GM18498 (cell line): ENCODE data around the gene CARNS1.
A peak's percentile ranks its signal among the peaks of the same experiment; 100 is the strongest.

Experiments
- ATAC-seq: cut with Tn5 transposase; IDR thresholded peaks from one replicate; pipeline ENCODE4 v1.9.1; 2021; ENCODE audit warnings: mild to moderate bottlenecking, moderate library complexity; ENCODE audit not compliant: unreplicated experiment

Gene CARNS1

DNA sequence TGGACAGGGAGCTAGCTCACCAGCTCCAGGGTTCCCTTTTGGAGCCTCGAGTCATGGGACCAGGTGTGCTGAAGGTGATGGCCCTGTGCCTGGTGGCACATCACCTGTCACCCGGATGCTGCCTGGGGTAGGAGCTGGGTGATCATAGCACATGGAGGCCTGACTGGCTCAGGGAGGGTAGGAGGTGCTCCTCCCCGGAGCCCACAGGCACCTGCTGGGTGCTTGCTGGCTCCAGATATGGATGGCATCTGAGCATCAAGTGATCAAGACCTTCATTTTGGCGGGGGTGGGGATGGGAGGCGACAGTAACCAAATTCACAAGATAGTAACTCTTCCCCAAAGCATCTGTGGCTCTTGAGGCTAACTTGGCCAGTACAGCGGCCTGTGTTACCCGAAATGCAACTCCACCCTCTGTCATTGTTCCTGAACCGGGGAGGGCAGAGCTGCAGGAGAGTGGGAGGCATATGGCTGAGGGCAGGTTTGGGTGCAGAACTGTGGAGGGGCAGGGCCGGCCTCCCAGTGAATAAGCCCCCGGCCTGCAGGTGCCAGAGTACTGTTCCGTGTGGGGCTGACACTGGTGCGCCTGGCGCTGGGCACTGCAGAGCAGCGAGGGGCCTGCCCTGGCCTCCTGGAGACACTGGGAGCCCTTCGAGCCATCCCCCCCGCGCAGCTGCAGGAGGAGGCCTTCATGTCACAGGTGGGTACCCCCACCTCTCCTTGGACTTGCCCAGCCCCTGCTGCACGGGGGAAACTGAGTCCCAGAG, 6.9 kb upstream of the CARNS1 start:
- ATAC-seq: peak; percentile 8

DNA sequence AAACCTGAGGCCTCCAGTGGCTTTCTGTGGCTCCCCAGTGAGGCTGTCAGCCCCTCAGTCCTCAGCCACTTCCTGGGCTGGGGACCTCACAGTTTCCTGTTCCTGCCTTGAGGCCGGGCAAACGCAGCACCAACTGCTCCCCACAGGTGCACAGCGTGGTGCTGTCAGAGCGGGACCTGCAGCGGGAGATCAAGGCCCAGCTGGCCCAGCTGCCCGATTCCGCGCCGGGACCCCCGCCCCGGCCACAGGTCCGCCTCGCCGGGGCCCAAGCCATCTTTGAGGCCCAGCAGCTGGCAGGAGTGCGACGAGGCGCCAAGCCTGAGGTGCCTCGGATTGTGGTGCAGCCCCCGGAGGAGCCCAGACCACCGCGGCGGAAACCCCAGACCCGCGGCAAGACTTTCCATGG, 6.2 kb upstream of the CARNS1 start:
- peak; percentile 50 for ATAC-seq

DNA sequence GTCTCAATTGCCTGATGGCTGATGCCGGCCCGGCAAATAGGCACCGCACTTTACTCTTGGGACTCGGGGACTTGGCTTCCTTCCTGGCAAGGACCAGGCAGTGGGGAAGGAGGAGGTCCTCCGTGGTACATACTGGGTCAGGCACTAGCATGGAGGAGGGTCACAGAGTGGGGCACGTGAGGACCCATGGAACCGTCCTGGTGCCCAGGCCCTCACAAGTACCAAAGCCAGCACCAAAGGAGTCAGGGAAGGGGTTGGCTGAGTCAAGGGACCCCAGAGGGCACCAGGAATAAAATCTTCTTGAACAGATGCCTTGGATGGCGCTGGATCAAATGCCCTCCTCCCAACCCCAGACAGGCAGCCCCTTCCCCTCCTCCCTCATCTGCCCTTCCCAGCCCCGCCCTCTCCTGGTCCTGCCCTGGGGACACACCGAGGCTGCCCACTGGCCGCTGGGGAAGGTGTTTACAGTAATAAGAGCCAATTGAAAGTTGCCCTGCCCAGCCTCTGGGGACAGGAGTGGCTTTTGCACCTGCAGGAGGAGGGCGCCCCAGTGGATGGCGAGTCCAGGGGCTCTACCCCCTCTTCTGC, 5.6 kb upstream of the CARNS1 start:
- ATAC-seq: no peak

DNA sequence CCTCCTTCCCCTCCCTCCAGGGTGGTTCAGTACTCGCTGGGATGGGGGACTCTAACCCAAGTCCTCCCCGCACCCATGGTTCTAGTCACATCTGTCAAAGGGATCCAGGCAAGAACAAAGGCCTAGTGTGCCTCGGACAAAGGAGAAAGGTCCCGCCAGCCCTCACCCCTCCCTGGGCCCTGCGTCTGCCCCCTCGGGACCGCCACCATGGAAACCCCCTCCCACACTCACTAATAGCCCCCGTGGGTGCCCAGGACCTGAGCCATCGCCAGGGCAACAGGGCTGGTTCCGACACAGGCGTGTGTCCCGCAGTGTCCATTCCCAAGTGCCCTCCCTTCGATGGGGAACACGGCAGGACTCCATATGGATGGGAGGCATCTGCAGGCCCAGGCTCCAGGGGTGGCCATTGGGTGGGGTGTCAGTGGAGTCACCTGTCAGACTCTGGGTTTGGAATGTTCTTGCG, 5.1 kb upstream of the CARNS1 start:
- ATAC-seq: no peak

DNA sequence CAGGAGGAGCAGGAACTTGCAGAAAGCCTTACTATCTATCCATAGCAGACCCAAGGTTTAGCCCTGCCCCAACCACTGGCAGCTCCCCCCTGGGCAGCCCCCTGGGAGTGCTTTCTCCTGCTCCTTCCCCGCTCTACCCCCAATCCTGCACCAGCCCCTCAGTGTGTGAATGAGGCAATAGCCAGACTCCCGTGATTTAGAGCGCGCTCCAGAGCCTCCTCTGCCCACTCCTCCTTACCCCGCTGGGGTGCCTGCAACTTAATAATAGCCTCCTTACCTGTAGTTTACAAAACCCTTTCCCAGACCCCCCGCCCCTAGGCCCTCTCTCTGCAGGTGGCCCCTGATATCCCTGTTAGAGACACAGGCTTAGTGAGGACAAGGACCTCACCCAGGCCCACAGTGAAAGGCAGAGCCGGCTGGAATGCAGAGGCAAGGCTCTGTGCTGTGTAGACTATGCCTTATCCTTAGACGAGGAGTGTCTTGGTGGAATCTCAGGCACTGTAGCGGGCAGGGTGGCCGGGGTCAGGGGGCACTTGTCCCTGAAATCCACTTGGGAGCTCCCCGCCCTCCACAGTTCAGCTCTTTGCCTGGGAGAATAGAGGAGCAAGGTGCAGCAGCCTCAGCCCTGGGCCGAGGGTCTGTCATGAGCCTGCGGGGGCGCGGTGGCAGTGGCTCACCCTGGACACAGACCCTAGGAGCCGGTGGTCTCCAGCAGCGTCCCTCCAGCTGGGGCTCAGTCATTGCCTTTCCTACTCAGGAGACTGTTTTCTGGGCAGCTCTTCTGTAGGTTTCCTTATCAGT, 4.3 kb upstream of the CARNS1 start:
- no peak for ATAC-seq

DNA sequence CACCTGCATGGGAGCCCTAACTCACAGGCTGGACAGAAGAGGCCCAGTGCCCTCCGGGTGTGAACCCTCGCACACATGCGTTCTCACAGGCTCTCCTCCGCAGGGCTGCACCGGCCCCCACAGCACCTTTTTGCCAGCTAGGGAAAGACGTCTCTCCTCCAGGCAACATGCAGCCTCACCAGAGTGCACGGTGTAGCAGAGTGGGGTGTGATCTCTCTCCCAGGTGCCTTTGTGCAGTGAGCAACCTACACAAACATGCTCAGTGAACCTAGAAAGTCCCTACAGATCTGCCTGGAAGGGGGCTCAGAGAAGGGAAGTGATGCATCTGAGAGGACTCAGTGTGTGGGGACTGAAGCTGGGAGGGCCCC, 3.7 kb upstream of the CARNS1 start:
- no peak for ATAC-seq

DNA sequence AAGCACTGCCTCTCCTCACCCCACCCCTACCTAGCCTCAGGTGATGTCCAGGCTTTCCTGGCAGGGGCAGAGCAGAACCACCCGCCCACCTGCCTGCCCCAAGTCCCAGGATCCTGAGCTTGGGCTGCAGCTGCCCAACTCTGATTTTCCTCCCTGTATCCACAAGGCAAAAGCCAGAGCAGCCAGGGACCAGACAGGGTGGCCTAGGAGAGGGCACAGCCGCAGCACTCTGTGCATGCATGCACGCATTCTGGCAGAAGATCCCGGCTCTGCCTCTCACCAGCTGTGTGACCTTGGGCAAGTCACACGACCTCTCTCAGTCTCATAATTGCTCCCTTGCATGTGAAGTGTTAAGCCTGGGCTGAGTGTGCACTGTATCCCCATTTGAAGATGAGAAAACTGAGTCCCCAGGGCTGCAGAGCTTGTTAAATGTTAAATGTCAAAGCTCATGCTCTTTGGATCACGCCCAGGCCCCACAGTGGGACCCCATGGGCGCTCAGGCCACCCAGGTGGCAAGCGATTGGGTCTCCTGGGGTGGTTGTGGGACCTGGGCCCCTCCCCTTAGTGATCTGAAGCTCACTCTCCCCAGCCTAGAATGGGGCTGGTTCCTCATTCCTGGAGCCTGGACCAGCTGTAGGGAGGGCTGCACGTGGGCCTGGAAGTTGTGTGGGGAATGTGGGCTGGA, 2.8 kb upstream of the CARNS1 start:
- ATAC-seq: no peak

DNA sequence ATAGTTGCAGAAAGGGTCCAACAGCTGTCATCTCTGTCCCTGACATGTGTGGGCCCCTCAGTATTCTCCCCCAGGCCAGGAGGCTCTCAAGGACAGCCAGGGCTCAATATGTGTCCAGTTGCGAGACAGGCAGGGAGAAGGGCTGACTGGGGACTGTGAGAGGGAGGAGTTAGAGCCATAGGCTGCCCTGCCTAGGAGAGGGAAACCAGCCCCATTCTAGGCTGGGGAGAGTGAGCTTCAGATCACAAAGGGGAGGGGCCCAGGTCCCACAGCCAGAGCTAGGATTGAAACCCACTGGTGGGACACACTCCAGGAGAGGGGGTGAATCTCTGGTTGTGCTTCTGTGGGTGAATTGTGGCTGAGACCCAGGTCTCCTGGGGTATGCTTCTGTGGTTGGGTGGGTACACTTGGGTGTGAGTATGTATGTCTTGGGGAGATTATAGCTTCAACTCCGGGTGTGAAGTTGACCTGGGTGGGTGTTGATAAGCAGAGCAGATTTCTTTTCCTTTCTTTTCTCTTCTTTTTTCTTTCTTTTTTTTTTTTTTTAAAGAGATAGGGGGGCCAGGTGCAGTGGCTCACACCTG, 2.1 kb upstream of the CARNS1 start:
- no peak for ATAC-seq

DNA sequence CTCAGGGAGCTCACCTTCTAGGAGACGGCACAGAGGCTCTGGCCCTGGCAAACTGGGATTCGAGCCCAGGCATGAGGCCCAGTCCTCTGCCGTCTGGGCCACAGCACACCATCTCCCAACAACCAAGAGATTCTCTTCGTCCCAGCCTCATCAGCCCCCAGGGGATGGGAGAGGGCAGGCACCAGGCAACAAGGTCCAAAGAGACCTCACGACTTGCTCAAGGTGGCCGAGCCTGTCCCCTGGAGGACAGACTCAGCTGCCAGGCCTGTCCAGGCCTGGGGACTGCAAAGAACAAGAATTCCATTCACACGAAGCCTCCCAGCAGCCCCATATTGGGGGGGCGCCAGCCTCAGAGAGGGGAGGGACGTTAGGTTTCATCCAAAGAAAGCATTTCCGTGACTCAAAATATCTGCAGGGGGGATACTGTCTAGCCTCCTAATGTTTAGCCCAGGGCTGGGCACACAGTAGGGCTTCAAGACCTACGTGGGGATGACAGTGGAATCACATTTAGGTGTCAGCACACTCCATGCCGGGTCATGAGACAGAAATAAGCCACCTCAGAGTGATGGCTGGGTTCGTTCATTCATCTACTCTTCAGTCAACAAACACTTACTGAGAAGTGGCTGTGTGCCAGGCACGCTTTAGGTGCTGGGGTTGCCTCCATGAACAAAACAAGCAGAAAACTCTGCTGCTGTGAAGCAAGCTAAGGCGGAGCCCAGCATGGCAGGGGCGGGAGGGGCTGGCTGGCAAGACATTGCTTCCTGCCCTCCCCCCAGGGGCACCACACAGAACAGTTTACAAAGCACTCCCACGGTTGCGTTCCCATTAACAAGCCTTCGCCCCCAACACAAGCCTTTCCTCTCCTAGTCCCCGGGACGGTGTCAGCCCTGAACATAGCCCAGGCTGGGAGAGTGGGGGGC, 1.2 kb downstream of the CARNS1 start:
- ATAC-seq: no peak

DNA sequence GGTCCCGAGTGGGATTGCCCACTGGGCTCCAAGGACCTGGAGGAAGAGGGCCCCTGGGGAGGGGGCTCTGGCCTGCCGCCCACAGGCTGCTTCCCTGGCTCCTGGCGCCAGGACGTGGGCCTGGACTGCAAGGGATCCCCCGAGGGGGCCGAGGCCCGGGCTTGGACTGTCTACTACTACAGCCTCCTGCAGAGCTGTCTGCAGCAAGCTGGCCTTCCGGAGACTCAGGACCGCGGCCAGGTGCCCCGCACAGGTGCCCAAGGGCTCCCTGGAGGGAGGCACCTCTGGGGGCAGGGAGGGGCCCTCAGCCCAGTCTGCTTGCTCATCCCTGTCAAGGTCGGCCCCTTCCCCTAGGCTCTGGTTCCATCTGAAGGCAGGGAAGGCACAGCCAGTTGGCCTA, 1.9 kb downstream of the CARNS1 start:
- no peak for ATAC-seq

DNA sequence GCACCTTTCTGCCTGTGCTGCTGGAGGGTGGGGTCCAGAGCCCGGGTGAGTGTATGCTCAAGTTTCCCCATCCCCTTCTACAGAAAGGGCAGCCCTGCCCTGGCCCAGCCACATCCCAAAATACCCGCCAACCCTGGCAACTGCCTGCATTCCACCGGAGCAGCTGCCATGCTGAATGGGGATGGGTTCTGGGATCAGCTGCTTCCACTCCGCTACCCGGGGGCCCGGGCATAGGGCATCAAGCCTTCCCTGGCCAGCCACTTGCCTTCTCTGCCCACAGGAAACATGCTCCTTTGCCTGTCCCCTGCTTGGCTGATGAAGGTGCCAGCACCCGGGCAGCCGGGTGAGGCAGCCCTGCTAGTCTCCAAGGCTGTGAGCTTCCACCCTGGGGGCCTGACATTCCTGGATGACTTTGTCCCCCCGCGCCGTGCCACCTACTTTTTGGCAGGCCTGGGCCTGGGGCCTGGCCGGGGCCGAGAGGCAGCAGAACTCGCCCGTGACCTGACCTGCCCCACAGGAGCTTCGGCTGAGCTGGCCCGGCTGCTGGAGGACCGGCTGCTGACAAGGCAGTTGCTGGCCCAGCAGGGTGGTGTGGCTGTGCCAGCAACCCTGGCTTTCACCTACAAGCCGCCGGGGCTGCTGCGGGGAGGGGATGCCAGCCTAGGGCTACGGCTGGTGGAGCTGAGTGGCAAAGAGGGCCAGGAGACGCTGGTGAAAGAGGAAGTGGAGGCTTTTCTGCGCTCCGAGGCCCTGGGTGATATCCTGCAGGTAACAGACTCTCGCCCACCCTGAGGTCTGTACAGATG, 3.2 kb downstream of the CARNS1 start:
- no peak for ATAC-seq

DNA sequence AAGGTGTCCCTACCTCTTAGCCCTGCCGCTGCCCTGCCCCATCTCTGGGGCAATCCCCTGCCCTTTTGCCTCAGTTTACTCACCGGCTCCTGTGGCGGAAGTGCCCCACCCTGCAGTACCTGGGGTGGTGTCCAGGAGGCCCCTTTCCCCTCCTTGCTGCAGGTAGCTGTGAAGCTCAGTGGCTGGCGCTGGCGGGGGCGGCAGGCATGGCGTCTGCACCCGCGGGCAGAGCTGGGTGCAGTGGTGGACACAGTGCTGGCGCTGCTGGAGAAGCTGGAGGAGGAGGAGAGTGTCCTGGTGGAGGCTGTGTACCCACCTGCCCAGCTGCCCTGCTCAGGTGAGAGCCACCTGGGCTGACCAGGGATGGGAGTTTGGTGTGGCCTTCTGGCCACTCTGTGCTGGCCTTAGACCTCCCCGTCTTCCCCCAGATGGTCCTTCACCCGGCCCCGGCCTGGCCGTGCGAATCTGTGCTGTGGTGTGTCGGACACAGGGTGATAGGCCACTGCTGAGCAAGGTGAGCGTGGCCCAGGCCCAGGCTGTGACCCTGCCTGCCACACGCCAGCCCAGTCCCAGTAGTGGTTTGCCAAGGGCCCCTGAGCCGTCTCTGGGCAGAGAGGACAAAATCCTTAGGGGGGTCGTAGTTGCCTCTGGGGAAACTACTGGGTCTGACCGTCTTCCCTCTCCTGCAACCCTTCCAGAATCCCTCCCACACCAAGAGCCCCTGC, 4.0 kb downstream of the CARNS1 start:
- ATAC-seq: no peak

DNA sequence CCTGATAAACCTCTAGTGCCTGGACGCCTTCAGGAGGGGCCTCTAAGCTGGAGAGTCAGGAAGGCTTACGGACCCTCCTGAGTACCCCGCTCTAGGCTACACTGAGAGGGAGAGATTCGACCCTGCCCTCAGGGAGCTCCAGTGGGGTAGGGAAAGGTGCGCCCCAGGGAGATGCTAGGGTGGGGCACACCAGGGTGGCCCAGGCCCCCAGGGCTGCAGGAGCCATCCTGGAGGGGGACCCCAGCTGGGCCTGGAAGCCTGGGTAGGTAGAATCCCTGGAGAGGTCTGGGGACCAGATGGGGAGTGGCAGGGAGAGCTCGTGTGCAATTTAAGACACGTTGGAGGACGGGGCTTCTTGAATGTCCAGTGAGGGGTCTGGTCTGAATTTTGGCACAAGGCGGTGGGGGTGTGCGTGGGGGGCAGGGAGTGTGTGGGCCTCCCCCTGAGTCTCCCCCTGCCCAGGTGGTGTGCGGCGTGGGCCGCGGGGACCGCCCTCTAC, 4.7 kb downstream of the CARNS1 start:
- no peak for ATAC-seq

DNA sequence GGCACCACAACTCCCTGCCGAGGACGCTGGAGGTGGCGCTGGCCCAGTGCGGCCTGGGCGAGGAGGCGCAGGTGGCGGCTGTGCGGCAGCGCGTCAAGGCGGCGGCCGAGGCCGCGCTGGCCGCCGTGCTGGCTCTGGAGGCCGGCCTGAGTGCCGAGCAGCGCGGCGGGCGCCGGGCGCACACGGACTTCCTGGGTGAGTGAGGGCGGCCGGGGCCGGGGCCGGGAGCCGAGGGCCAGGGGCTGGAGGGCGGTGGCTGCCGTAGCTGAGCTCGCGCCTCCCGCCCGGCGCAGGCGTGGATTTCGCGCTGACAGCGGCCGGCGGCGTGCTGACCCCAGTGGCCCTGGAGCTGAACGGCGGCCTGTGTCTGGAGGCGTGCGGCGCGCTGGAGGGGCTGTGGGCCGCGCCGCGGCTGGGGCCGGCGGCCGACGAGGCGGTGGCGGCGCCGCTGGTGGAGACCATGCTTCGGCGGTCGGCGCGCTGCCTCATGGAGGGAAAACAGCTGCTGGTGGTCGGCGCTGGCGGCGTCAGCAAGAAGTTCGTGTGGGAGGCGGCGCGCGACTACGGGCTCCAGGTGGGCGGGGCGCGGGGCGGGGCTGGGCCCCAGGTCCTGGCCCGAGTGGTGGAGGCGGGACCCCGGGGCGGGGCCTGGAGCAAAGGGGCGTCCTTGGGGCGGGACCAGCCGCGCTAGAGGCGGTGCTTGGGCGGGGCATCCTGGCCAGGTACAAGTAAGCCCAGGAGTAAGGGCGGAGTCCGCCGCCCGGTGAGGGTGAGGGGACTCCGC, 5.4 kb downstream of the CARNS1 start:
- peak; percentile 83 for ATAC-seq

DNA sequence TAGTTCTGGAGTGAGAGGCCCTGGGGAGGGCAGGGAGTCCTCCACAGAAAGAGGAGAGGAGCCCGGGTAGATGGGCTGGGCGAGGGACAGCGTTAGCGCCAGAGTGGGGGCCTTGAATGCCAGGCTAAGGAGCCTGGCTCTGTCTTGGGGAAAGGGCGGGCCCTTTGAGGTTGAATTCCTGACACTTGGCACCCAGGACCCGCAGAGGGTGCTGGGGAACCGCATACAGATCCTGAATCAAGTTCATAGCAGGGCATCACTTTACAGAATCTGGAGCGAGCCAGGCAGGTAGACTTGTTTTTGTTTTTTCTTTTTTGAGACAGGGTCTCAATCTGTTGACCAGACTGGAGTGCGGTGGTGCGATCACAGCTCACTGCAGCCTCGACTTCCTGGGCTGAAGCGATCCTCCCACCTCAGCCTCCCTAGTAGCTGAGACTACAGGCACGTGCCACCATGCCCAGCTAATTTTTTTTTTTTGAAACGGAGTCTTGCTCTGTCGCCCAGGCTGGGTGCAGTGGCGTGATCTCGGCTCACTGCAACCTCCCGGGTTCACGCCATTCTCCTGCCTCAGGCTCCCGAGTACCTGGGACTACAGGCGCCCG, 6.1 kb downstream of the CARNS1 start:
- ATAC-seq: no peak

DNA sequence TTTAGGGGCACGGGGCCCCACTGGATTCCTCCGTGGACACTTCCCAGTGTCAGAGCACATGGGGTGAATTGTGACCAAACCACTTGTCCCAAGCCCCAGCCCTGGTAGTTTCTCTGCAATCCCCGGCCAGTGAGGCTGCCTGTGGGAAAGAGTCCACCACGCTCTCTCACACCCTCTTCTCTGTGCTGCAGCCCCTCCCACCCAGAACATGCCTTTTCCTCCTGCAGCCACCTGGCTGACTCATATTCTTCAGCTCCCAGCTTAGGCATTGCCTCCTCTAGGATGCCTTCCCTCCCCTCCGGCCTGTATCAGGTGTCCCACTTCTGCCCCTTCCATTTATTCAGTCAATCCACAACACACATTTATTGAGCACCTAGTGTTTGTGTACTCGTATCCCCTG, 7.4 kb downstream of the CARNS1 start:
- ATAC-seq: no peak

DNA sequence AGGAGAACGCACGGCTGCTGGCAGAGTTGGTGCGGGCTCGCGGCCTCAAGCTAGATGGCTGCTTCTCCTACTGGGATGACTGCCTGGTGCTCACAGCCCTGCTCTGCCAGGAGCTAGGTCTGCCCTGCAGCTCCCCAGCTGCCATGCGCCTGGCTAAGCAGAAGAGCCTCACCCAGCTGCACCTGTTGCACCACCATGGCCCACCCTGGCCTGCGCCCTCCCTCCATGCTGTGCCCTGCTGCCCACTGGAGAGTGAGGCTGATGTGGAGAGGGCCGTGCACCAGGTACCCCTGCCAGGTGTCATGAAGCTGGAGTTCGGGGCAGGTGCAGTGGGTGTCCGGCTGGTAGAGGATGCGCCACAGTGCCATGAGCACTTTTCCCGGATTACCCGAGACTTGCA, 8.0 kb downstream of the CARNS1 start:
- no peak for ATAC-seq
